Mucosa of stomach (tissue), 1 donor: ENCODE results near the gene DOCK10.

Source experiments
- H3K27me3 ChIP-seq: one replicate; pipeline ENCODE4 v1.7.0; 2013; ENCODE audit warnings: mild to moderate bottlenecking, low read length; ENCODE audit not compliant: control insufficient read depth, insufficient read depth
- H3K36me3 ChIP-seq: one replicate; pipeline ENCODE4 v1.7.0; 2013; ENCODE audit warnings: low read length; ENCODE audit not compliant: control insufficient read depth, insufficient read depth
- H3K4me1 ChIP-seq: one replicate; pipeline ENCODE4 v1.7.0; 2013; ENCODE audit warnings: mild to moderate bottlenecking, low read length; ENCODE audit not compliant: control insufficient read depth, insufficient read depth
- H3K4me3 ChIP-seq: one replicate; pipeline ENCODE4 v1.7.0; 2013; ENCODE audit warnings: low read length
- H3K9ac ChIP-seq: one replicate; pipeline ENCODE4 v1.7.0; 2013; ENCODE audit warnings: mild to moderate bottlenecking, low read length, moderate library complexity
- H3K9me3 ChIP-seq: one replicate; pipeline ENCODE4 v1.7.0; 2013; ENCODE audit warnings: mild to moderate bottlenecking, low read length, moderate library complexity; ENCODE audit not compliant: control insufficient read depth
- donor health status: Pancreatic carcinoma.

Gene DOCK10

DNA sequence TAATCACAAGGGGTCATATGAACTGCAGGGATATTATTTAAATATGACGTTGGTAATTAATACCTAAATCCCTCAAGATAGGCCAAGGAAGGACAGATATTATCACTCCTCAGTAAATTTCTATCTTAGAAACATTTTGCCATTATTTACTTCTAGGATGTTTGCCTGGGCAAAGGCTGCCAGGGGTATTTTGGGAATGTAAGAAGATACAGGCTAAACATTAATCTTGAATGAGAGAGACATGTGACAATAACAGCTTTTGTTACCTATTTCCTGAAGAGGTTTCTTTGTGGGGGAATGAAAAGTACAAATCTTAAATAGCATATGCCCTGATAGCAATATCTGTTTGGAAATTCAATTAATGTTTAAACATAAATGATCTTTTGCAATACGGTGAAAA, 325.3 kb downstream of the DOCK10 start:
- H3K9me3 ChIP-seq, result no peaks in the 10 kb centered on the region
- H3K4me1 ChIP-seq, result no peaks in the 10 kb centered on the region
- no peaks in the 10 kb centered on the region for H3K27me3 ChIP-seq
- no peak overlapping the region for H3K9ac ChIP-seq
- no peak overlapping the region for H3K4me3 ChIP-seq
- no peaks in the 10 kb centered on the region for H3K36me3 ChIP-seq

DNA sequence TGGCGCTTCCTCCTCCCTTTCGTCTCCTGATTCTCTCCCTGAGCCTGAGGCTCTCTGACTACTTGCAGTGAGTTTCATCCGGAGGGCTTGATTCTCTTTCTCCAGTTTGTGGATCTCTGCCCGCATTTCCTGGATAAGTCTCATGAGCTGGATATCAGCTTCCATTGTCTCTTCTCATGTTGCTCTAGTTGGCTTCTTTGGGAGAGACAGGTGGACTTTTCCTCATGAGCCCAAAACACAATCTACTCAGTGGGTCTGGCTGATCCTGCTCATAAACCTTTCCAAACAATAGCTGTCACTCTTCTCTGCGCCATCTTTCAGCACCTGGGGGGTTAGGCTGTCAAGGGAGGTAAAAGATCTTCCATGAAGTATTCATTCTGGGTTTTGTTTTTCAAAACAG, 326.1 kb downstream of the DOCK10 start, which contains the start of gene CCDC195:
CCDC195 (minus strand) TSS at position 165 of the 400 bp plus-strand sequence; CDS start at position 165, 0 bp downstream.
- no peak within 1 kb of the TSS for H3K9ac ChIP-seq

More for the DNA sequence above, 326.1 kb downstream of the DOCK10 start, which contains the start of gene CCDC195:
- H3K9me3 ChIP-seq, result no peaks in the 10 kb centered on the region
- no peak within 1 kb of the TSS for H3K4me3 ChIP-seq
- H3K27me3 ChIP-seq, result no peaks in the 10 kb centered on the region
- no peaks in the 10 kb centered on the region for H3K4me1 ChIP-seq
- H3K36me3 ChIP-seq, result no peaks in the 10 kb centered on the region
